H1 (cell line): ENCODE data around the gene ZPR1.

Experiments
- BRCA1 ChIP-seq: IDR thresholded peaks from 2 replicates; pipeline ENCODE4 v1.6.1; 2012; ENCODE audit warnings: low read depth, low read length, improper control_type of control experiment
- CHD2 ChIP-seq: IDR thresholded peaks from 2 replicates; pipeline ENCODE4 v1.6.1; 2012; ENCODE audit warnings: low read length, improper control_type of control experiment
- CREB1 ChIP-seq: IDR thresholded peaks from 2 replicates; pipeline ENCODE4 v1.6.1; 2012; ENCODE audit warnings: inconsistent platforms
- POLR2A ChIP-seq, 2 experiments: IDR thresholded peaks; 1 replicate in 1 of 2; 2 replicates in 1 of 2; pipeline ENCODE4 v1.6.1; 2011; ENCODE audit warnings: low read depth in 2 of 2, low read length in 2 of 2, mild to moderate bottlenecking in 2 of 2; ENCODE audit errors: control extremely low read depth in 1 of 2
- RFX5 ChIP-seq: IDR thresholded peaks from 2 replicates; pipeline ENCODE4 v1.6.1; 2011; ENCODE audit warnings: low read depth, low read length, improper control_type of control experiment, borderline replicate concordance
- RNF2 ChIP-seq: fragments of 200-900, 300-1000 bp; sonication (generic); IDR thresholded peaks from 2 replicates; pipeline ENCODE4 v1.7.1; 2016; ENCODE audit warnings: borderline replicate concordance, low read depth, mild to moderate bottlenecking, antibody characterized with exemption, low read length; ENCODE audit not compliant: poor library complexity, severe bottlenecking; ENCODE audit errors: missing control alignments
- RXRA ChIP-seq: IDR thresholded peaks from 2 replicates; pipeline ENCODE4 v1.6.1; 2011; ENCODE audit warnings: low read depth, mild to moderate bottlenecking, low read length, moderate library complexity; ENCODE audit not compliant: insufficient read depth
- SIN3A ChIP-seq, 2 experiments: IDR thresholded peaks in 1 of 2; conservative IDR thresholded peaks in 1 of 2; 2 replicates each; pipeline ENCODE4 v1.6.1; 2011 to 2012; ENCODE audit warnings: low read length in 2 of 2, improper control_type of control experiment in 1 of 2, low read depth in 1 of 2, mild to moderate bottlenecking in 1 of 2
- SRF ChIP-seq: IDR thresholded peaks from 2 replicates; pipeline ENCODE4 v1.6.1; 2011; ENCODE audit warnings: mild to moderate bottlenecking, low read depth, low read length, moderate library complexity
- TF ChIP-seq, protein P1 (sequence below), 3 experiments: IDR thresholded peaks; 1 replicate in 2 of 3; 2 replicates in 1 of 3; pipeline versions ENCODE4 v1.5.1 to v1.6.1; 2011; ENCODE audit warnings: low read length in 3 of 3, mild to moderate bottlenecking in 3 of 3, inconsistent platforms in 2 of 3, low read depth in 1 of 3, moderate library complexity in 1 of 3; ENCODE audit not compliant: insufficient read depth in 1 of 3; ENCODE audit errors: control extremely low read depth in 1 of 3
- TF ChIP-seq, protein P2 (sequence below): IDR thresholded peaks from 2 replicates; pipeline ENCODE4 v1.6.1; 2012; ENCODE audit warnings: inconsistent platforms

DNA sequence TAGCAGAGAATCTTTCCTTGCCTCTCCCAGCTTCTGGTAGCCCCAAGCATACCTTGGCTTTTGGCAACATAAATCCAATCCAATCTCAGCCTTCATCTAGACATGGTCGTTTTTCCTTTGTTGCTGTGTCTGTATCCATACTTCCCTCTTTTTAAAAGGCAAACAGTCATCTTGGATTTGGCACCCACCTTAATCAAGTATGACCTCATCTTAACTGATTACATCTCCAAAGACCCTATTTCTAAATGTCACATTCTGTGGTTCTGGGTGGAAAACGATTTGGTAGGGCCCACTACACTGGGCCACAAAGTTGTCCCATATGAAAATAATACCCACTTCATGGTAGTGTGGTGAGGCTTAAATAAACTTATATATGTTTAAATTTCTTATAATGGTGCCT, 15.9 kb downstream of the ZPR1 start:
- TF ChIP-seq POLR2A (IDR thresholded peaks at IDR 0.05; ENCODE audit: control extremely low read depth in 1 of 2, low read depth in 2 of 2, low read length in 2 of 2) = no peak
- TF ChIP-seq RNF2 = no peak
- TF ChIP-seq, protein P1, sequence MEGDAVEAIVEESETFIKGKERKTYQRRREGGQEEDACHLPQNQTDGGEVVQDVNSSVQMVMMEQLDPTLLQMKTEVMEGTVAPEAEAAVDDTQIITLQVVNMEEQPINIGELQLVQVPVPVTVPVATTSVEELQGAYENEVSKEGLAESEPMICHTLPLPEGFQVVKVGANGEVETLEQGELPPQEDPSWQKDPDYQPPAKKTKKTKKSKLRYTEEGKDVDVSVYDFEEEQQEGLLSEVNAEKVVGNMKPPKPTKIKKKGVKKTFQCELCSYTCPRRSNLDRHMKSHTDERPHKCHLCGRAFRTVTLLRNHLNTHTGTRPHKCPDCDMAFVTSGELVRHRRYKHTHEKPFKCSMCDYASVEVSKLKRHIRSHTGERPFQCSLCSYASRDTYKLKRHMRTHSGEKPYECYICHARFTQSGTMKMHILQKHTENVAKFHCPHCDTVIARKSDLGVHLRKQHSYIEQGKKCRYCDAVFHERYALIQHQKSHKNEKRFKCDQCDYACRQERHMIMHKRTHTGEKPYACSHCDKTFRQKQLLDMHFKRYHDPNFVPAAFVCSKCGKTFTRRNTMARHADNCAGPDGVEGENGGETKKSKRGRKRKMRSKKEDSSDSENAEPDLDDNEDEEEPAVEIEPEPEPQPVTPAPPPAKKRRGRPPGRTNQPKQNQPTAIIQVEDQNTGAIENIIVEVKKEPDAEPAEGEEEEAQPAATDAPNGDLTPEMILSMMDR (IDR thresholded peaks at IDR 0.05; ENCODE audit: control extremely low read depth in 1 of 3, insufficient read depth in 1 of 3, low read depth in 1 of 3, low read length in 3 of 3) = no peak
- no peak for TF ChIP-seq RFX5
- no peak for TF ChIP-seq SIN3A (conservative IDR thresholded peaks at IDR 0.05 in 1 of 2, IDR thresholded peaks at IDR 0.05 in 1 of 2; ENCODE audit: low read depth in 1 of 2, low read length in 2 of 2)
- TF ChIP-seq, protein P2, sequence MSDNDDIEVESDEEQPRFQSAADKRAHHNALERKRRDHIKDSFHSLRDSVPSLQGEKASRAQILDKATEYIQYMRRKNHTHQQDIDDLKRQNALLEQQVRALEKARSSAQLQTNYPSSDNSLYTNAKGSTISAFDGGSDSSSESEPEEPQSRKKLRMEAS = no peak
- no peak for TF ChIP-seq BRCA1
- TF ChIP-seq CHD2 = no peak
- TF ChIP-seq CREB1 = no peak
- TF ChIP-seq SRF = no peak
- TF ChIP-seq RXRA = no peak
